Middle frontal gyrus (tissue), 1 donor: Measurements from ENCODE around the gene PNPLA3.

Source experiments
- DNase-seq: peaks from one replicate; pipeline ENCODE4 v3.0.0-alpha.2; 2015; ENCODE audit warnings: low spot score; ENCODE audit errors: extremely low spot score

Gene PNPLA3

GRCh38 chr22:43991316-43992020, 67.9 kb downstream of the PNPLA3 start:
- DNase-seq, result no peak

DNA sequence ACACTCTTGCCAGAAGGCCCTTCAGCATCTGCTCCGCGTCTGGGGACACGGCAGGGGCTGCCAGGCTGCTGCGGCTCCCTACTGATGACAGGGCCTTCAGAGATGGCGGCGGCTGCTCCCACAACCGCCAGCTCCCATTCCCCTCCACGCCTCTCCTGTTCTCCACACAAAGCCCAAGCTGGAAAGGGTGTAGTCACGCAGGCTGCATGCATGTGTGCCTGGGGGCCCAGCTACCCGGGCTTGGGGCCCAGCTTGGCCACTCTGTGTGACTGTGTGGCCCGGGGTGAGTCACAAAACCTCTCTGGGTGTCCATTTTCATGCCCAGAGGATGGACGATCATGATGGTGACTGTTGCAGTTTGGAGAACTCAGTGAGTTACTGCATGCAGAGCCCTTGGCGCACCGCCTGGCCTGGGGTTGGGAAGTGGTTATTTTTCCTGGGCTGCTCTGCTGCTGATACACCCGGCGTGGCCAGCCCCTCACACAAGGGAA, 68.8 kb downstream of the PNPLA3 start:
- DNase-seq, result no peak

DNA sequence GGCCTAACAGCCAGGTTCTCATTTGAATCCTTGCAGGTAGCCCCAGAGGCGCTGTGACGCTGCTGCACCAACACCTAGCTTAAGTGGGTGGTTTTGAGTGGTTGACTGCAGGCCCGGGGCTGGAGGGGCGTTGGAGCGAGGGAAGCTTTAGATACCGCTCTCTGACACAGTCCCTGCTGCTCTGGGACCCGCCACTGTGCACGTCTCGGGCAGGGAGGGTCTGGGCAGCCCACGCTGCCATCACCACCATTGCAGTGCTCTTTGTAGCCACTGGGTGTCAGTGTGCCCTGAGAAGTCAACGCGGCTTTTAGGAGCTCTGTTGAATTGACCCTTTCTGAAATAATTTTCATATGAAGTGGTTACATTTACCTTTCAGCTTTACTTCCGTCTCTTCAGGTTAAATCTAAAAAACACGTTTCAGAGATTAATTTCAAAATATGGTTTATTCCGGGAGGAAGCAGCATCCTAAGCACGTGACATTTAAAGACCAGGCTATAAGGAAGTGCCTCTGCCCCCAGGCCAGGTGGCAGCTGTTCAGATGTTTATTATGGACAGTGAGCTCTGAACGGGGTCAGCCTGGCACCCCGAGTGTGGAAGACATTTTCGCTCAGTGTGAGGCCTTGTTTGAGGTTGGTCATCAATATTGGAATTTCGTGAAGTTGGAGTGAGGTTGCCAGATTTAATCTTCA, 69.6 kb downstream of the PNPLA3 start:
- no peak for DNase-seq

DNA sequence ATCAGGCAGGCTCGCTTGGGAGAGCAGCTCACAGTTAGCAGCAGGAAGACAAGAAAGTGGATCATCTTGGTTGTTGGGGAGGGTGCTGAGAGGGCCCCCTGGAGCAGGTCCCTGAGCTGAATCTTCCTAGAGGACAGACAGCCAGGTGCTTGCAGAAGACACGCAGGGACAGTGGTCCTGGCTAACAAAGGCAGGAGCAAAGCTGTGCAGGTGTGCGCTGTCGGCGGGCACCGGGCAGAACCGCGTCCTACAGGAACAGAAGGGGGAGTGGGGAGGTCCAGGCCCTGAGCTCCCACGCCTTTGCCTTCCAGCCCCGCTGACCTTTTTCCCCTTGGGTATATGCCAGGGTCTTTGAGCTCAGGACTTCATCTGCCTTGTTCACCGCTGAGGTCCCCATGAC, 70.4 kb downstream of the PNPLA3 start:
- DNase-seq, result no peak

DNA sequence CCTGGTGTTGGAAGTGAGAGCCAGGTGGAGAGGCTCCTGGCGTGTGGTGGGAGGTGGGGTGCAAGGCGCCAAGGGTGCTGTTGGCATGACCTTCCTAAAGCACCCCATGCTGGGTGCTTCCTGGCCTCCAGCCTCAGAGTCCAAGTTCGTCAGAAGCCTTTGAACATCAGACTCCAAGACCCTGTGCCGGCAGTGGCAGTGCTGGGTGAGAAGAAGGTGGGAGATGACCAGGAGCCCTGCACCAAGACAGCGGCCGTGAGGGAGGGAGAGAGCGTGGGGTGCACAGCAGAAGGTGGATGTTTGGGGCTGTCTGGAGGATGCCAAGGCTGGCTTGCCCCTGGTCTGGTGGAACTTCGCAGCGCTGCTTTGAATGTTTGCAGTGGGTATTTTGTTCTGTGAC, 70.8 kb downstream of the PNPLA3 start:
- no peak for DNase-seq

GRCh38 chr22:43995057-43995685, 71.6 kb downstream of the PNPLA3 start:
- DNase-seq, result no peak

GRCh38 chr22:43995798-43996169, 72.2 kb downstream of the PNPLA3 start:
- no peak for DNase-seq

DNA sequence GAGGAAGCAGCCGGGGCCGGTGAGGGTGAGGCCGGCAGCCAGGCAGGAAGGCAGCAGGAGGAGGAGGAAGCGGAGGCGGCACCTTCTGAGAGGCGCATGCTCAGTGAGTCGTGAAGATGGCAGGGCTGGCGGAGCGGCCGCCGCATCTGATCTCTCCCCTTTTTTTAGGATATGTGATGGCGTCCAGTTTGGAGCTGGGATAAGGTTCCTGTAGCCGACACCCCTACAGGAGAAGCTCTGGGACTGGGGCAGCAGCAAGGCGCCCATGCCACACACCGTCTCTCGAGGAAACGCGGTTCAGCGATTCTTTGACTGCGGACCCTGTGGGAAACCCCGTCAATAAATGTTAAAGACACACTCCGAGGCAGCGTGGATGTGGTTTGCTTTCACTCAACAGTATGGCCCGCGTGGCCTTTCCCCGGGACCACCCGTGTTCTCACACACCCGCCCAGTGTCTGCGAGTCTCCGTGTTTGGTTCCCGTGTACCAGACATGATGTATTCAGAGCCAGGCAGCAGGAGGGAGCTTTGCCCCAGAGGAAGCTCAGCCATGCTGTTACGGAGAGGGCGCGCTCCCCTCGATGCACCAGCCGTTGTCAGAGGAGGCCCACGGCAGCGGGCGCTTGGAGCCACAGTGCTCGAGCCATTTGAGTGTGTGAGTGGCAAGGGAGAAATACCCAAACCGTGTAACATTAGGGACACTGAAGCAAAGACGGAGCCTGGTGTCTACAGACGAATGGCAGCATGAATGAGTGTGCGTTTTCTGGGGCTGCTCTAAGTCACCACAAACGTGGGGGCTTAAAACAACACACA, 72.8 kb downstream of the PNPLA3 start:
- no peak for DNase-seq

GRCh38 chr22:43996981-43997265, 73.3 kb downstream of the PNPLA3 start:
- no peak for DNase-seq
